ENCODE measurements around the gene PRR14L. TPM values are rescaled to one million over a fixed set of nuclear protein-coding genes. Genes with fewer than 3 reads are reported as not detected.

Gene PRR14L
- total and polyA plus RNA-seq, 2 of the 13 experiments (the other 11 are each of a cell fraction or from before 2014, with no cell fraction given), result 6.6 to 16.5 TPM

DNA sequence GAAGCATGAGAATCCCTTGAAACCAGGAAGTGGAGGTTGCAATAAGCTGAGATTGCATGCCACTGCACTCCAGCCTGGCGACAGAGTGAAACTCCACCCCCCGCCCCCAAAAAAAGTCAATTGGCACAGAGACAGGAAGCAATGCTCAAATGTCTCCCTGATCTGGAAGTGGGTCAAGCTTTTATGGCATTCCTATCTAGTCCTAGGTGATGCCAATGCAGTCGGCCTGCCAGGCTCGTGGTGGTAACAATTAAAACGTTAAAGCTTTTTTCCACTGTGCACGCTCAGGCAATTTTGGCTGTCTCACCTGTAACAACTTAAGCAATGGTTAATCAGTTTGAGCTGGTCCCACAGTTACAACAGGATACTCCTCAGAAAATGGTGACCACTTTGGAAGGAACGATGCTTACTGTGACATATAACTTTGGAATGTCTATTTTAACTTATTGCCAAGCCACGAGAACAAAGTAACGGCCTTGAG lies 69.0 kb downstream of the PRR14L start:
- Histone ChIP-seq H3K4me2 (ENCODE audit: low read depth, low read length) (no peak overlapping the region), H3K4me3 (replicated peaks in 1 of 3; ENCODE audit: insufficient read depth in 1 of 3, low read depth in 2 of 3, low read length in 3 of 3) (no peak overlapping the region), H2AFZ (ENCODE audit: low read length) (no peak overlapping the region), H3K4me1 (ENCODE audit: insufficient read depth, low read length) (peaks cover 6% of the 10 kb centered on the region; the same call in 1 of the 2 replicates), H3K27me3 (ENCODE audit: control insufficient read depth in 1 of 2, insufficient read depth in 2 of 2, low read length in 2 of 2) (no peaks in the 10 kb centered on the region), H3K27ac (ENCODE audit: extremely low read length, insufficient read depth, low read length) (no peak overlapping the region), H3K9ac (ENCODE audit: insufficient read depth, low read depth, low read length) (no peak overlapping the region), H3K9me3 (ENCODE audit: low read length) (no peaks in the 10 kb centered on the region), H3K79me2 (ENCODE audit: insufficient read depth, low read length) (no peaks in the 10 kb centered on the region), H3K36me3 (replicated peaks in 1 of 2; ENCODE audit: control insufficient read depth in 1 of 2, insufficient read depth in 2 of 2, low read length in 2 of 2) (peaks cover 3 to 25% of the 10 kb centered on the region in 2 experiments; a peak in 3 of 5 replicates), H4K20me1 (ENCODE audit: insufficient read depth, low read length) (no peaks in the 10 kb centered on the region)
- BruUV-seq (replicated peaks), result no TSS peak
- FAIRE-seq (no peak), ATAC-seq (no peak), DNase-seq (ENCODE audit: low spot score) (no peak)
- intact Hi-C loops (cut with micrococcal nuclease; ENCODE audit: unreplicated experiment) (no loop called here), in situ Hi-C loops (cut with HindIII; ENCODE audit: extremely low pct_ligation_motif_present, low pct_unique_long_range_greater_than_20kb) (no loop called here)
- no peak for TF ChIP-seq STAT6 (CRISPR knock-in tag; IDR thresholded peaks at IDR 0.05; ENCODE audit: borderline replicate concordance)
- TF ChIP-seq ZNF878 (CRISPR knock-in tag; IDR thresholded peaks at IDR 0.05), result no peak
- POLR2A ChIA-PET, result interaction anchor here (0.7 kb wide), 1 partner anchor 19 kb away, joined by 3 read pairs; the partner anchor contains the start of gene PISD
- CTCF ChIA-PET (ENCODE audit: low intra/inter-chr PET ratio, low total read pairs), result no interaction called here
- 97% methylated on average over 9 of the region's 9 CpGs for WGBS (ENCODE audit: low lambda C conversion rate)

GRCh38 chr22:31678748-31679147 lies 71.2 kb downstream of the PRR14L start:
- in situ Hi-C loops (cut with HindIII; ENCODE audit: extremely low pct_ligation_motif_present, low pct_unique_long_range_greater_than_20kb), result no loop called here
- H3K36me3 ChIP-seq (replicated peaks in 1 of 2; ENCODE audit: control insufficient read depth in 1 of 2, insufficient read depth in 2 of 2, low read length in 2 of 2), result peaks cover 2 to 11% of the 10 kb centered on the region in 2 experiments; a peak in 2 of 5 replicates
- H3K4me1 ChIP-seq (ENCODE audit: insufficient read depth, low read length), result no peaks in the 10 kb centered on the region
- ATAC-seq (no peak), DNase-seq (ENCODE audit: low spot score) (no peak), FAIRE-seq (no peak)
- 92% methylated on average over 7 of the region's 7 CpGs for WGBS (ENCODE audit: low lambda C conversion rate)
- ChIA-PET POLR2A (interaction anchor here (0.5 to 0.7 kb wide), 2 partner anchors 9 to 332 kb away, joined by 3 to 4 read pairs; no protein-coding TSS in a partner anchor), CTCF (ENCODE audit: low intra/inter-chr PET ratio, low total read pairs) (no interaction called here)
- no peaks in the 10 kb centered on the region for H3K9me3 ChIP-seq (ENCODE audit: low read length)
- no peak overlapping the region for H3K4me3 ChIP-seq (replicated peaks in 1 of 3; ENCODE audit: insufficient read depth in 1 of 3, low read depth in 2 of 3, low read length in 3 of 3)
- H4K20me1 ChIP-seq (ENCODE audit: insufficient read depth, low read length), result no peaks in the 10 kb centered on the region
- H3K27ac ChIP-seq (ENCODE audit: extremely low read length, insufficient read depth, low read length), result no peak overlapping the region
- BruUV-seq (replicated peaks), result no TSS peak
- no peak overlapping the region for H3K9ac ChIP-seq (ENCODE audit: insufficient read depth, low read depth, low read length)
- no peaks in the 10 kb centered on the region for H3K79me2 ChIP-seq (ENCODE audit: insufficient read depth, low read length)
- H3K4me2 ChIP-seq (ENCODE audit: low read depth, low read length), result no peak overlapping the region
- intact Hi-C loops (cut with micrococcal nuclease; ENCODE audit: unreplicated experiment), result no loop called here
- H3K27me3 ChIP-seq (ENCODE audit: control insufficient read depth in 1 of 2, insufficient read depth in 2 of 2, low read length in 2 of 2), result no peaks in the 10 kb centered on the region
- H2AFZ ChIP-seq (ENCODE audit: low read length), result no peak overlapping the region
- 0 out of 2 replicates have a peak, but pooled peaks have one; percentile 28 for TF ChIP-seq ZNF121 (CRISPR knock-in tag; IDR thresholded peaks at IDR 0.05)
- no peak for TF ChIP-seq HBP1 (CRISPR knock-in tag; IDR thresholded peaks at IDR 0.05; ENCODE audit: low read depth)
- TF ChIP-seq MED8 (CRISPR knock-in tag; IDR thresholded peaks at IDR 0.05; ENCODE audit: insufficient replicate concordance), result no peak
- TF ChIP-seq, protein P1, sequence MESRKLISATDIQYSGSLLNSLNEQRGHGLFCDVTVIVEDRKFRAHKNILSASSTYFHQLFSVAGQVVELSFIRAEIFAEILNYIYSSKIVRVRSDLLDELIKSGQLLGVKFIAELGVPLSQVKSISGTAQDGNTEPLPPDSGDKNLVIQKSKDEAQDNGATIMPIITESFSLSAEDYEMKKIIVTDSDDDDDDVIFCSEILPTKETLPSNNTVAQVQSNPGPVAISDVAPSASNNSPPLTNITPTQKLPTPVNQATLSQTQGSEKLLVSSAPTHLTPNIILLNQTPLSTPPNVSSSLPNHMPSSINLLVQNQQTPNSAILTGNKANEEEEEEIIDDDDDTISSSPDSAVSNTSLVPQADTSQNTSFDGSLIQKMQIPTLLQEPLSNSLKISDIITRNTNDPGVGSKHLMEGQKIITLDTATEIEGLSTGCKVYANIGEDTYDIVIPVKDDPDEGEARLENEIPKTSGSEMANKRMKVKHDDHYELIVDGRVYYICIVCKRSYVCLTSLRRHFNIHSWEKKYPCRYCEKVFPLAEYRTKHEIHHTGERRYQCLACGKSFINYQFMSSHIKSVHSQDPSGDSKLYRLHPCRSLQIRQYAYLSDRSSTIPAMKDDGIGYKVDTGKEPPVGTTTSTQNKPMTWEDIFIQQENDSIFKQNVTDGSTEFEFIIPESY (CRISPR knock-in tag; IDR thresholded peaks at IDR 0.05), result peak; percentile 55; the same call in 1 of the 2 replicates
- TF ChIP-seq PAWR (CRISPR knock-in tag; IDR thresholded peaks at IDR 0.05; ENCODE audit: borderline replicate concordance), result no peak
- no peak for TF ChIP-seq ZNF432 (CRISPR knock-in tag; IDR thresholded peaks at IDR 0.05; ENCODE audit: borderline replicate concordance)
- no peak for TF ChIP-seq ZNF260 (CRISPR knock-in tag; IDR thresholded peaks at IDR 0.05; ENCODE audit: borderline replicate concordance, low read depth)
- TF ChIP-seq MXI1 (IDR thresholded peaks at IDR 0.05; ENCODE audit: borderline replicate concordance, low read depth, low read length), result no peak

Measured in HepG2 (cell line).